Right kidney (tissue), 1 donor: ENCODE measurements around the gene MAP2K7.

Experiments used
- DNase-seq: peaks from one replicate; pipeline ENCODE4 v3.0.0-alpha.2; 2016

The MAP2K7 gene

DNA sequence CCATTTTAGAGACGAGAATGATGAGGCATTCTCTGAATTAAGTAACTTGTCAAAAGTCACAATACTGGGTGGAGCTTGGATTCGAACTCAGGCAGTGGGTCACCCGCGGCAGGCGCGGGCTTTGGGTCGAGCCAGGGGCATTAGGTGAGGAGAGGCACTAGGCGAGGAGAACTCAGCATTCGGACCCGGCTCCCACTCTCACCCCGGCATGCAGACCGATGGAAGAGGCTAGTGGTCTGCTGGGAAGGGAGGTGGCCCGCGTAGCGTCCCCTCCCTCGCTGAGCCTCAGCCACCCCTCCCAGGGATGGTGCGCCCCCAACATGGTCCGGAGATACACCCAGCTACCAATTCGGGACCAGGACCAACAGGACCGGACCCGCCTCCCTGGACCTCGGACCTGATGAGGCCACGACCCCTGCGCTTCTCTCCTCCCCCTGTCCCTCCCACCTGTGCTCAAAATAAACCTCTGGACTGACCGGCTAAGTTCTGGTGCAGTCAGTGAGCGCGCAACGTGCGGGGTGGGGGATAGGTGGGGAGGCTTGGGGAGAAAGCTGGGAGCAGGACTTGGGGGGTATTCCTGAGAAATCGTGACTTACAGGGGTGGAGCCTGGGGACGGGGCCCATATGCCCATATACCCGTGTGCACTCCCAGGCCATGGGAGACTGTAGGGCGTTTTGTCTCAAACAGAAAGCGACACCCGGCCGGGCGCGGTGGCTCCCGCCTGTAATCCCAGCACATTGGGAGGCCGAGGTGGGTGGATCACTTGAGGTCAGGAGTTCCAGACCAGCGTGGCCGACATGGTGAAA is 15.1 kb downstream of the MAP2K7 start:
- DNase-seq: no peak

DNA sequence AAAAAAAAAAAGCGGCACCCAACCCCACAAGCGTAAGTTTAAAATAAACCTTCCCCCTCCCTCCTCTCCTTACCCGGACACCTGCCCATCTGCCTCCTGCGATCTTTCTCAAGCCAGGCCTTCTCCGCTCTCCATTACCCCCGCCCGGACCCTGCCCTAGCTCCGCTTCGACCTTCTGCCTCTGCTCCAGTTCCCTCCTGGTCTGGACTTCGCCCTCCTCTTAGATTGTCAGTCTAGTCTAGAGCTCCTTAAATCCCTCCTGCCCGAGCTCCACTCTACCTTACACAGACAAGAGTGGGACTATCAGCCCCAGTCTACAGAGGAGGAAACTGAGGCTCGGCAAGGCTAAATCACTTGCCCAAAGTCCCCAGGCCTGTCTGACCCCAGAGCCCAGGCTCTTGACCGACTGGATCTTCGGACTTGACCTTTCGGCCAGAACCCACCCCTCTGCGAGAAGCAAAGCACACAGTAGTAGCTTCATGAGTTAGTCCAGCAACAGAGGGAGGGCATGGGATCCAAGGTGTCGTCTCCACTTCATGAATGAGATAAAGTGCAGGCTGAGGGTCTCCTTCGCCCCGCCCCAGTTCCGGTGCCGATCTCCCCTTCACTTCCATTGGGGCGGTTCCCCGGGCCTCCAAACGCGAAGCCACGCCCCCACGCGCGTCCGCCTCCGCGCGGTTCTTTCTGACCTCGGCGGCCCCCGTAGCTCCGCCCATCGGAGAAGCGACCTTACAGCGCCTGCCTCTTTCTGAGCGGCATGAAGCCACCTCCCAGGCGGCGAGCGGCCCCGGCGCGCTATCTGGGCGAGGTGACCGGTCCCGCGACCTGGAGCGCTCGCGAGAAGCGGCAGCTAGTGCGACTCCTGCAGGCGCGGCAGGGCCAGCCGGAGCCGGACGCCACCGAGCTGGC is 16.2 kb downstream of the MAP2K7 start, which contains the start of gene SNAPC2:
Gene SNAPC2, plus strand, starts transcription at position 729 of the 909 bp plus-strand sequence. Its CDS starts 29 bp downstream, at position 758.
- DNase-seq: peak; percentile 100

DNA sequence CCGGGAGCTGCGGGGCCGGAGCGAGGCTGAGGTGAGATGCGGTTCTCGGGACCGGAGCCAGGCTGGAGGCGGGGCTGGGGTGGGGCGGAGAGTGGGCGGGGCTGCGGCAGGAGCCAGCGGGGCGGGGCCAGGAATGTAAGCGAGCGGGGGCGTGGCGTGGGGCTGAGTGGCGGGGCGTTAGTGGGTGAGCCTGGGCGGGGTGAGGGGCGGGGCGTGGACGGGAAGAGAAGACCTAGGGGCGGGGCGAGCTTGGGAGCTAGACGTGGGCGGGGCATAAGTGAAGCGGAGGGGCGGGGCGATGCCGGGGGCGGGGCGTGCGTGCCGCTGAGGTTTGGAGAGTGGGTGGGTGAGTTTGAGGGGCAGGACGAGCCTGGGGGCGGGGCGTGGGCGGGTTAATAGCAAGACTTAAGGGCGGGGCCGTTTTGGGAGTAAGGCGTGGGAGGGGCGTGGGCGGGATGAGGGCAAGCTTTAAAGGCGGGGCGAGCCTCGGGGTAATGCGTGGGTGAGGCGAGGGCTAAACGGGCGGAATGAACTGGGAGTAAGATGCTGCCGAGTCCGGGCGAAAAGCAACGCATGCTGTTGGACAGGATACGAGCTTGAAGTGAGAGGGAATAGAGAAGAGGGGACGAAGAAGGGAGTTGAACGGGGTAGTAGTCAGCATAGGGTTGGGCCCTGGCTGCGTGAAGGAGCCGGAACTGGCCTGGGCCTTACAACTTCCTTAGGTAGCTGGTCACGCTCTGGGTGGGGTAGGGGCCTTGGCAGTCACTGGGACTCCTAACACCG is 17.0 kb downstream of the MAP2K7 start:
- DNase-seq: peak; percentile 80

DNA sequence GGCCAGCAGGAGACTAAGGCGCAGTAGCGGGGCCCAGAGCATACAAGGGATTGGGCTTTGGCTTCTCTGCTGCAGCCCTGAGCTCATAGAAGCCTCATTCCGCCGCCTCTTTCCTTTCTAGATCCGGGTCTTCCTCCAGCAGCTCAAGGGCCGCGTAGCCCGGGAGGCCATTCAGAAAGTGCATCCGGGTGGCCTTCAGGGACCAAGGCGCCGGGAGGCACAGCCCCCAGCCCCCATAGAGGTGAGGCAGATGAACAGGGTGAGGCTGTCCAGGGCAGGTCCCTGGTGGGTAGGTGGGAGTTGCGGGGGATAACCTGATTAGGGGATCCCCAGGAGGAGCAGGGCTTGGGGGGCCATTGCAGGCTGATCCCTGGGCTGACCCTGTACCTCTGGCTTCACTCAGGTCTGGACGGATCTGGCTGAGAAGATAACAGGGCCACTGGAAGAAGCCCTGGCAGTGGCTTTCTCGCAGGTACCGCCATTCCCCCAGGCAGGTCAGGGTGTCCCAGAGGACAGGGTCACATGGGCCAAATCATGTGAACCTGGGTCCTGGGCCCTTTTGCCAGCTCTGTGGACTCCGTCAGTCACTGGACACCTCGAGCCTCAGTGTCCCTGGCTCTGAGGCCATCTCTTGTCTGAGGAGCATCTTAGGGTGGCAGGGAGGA is 17.8 kb downstream of the MAP2K7 start:
- DNase-seq: no peak

DNA sequence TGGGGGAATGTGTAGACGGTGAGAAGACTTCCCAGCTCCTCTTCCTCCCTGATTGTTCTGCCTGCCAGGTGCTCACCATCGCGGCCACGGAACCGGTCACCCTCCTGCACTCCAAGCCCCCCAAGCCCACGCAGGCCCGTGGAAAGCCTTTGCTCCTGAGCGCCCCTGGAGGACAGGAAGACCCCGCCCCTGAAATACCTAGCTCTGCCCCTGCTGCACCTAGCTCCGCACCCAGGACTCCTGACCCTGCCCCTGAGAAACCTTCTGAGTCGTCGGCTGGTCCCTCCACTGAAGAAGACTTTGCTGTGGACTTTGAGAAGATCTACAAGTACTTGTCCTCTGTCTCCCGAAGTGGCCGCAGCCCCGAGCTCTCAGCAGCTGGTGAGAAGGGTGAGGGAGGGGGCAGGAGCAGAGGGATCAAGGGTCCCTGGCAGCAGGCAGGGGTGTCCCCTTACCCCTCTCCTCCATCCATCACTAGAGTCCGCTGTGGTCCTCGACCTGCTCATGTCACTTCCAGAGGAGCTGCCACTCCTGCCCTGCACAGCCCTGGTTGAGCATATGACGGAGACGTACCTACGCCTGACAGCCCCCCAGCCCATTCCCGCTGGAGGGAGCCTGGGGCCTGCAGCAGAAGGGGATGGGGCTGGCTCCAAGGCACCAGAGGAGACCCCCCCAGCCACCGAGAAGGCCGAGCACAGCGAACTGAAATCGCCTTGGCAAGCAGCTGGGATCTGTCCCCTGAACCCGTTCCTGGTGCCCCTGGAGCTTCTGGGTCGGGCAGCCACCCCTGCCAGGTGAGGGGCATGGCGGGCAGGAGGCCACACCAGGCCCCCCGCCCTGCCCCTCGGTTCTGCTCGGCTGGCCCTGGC is 18.5 kb downstream of the MAP2K7 start:
- DNase-seq: no peak

DNA sequence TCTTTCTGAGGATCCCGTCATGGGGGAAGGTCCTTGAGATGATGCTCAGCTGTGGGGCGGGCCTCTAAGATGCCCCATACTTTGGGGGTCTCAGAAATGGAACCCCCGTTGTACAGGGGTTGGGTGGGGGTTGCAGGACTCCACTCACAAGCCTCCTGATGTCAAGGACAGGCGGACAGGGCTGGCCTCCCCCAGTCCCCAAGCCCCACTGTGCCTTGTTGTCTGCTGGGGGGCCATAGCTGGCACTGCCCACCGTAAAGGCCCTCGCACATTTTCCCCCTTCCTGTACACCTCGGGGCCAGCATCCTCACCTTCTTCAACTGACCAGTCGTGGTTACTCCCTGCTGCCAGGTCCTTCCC is 19.1 kb downstream of the MAP2K7 start:
- no peak for DNase-seq

DNA sequence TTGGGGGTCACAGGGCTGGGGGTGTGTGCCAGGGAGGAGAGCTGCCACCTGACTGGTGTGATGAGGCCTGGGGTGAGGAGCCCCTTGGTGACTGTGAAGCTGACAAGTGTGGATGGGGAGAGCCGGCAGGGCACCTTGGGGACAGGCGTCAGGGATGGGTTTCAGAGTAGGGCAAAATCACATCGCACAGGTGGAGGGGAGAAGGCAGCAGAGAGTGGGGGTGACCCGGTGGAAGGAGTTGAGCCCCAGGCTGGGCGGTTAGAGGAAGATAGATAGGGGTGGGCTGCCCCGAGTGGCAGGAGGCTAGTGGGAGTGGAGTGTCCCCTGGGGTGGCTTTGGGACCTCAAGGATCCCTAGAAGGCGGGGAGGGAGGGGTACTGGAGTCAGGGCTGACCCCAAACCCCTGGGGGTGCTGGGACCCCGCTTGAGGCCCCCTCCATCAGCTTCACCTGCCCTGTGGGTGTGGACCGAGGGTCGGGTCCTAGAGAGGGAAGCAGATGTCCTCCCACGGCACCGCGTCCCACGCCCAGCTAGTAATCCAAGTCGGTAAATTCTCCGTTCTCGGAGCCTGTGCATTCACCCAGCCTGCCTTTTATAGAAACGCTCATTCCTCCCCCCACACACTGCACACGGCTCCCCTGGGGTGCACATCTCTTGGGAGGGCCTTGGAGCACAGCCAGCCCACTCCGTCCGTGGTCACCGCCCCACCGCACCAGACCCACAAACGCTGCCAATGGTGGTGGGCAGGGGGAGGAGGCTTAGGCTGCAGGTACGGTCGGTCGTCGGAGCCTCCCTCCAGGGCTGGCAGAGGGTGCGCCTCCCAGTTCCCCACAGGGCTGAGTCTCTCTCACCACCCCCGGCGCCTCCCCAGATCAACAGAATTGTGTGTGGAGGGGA is 19.9 kb downstream of the MAP2K7 start:
- DNase-seq: no peak

DNA sequence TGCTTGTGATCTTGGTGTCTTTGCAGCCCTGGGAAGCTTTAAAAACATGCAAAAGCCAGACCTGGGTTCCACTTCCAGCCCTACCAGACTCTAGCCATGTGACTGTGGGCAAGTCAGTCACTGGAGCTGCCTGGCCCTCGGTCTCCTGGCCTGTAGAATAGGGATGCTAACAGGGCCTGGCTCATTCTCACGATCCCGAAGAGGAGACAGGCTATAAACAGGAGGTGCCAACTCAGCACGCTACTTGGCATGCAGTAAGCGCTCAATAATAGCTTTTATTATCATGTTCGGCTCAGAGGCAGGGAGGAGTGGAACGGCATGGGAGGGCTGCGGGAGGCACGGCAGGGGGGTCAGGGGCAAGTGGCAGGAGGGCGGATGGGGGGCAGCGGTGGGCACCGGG is 20.6 kb downstream of the MAP2K7 start:
- DNase-seq: no peak

DNA sequence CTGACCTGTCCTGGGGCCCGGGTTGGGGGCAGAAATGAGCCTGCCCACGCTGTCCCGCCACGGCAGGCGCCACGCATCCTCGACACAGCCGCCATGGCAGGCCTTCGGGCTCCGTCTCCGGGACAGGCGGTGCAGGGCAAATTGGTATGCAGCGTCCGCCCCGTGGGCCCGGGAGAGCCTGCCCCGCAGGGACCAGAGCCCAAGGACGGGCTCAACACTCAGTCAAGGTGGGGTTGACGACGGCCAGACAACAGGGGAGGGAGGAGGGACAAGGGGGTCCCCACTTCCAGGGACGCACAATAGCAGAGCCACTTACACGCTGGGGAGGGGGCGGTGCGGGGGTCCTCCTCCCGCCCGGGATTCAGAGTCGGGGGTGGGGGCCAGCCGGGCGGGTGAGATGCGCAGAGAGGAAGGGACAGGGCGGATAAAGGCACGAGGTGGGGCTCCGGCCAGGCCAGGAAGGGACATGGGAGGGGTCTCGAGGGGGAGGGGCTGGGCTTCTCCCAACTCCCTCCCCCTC is 21.0 kb downstream of the MAP2K7 start:
- no peak for DNase-seq

DNA sequence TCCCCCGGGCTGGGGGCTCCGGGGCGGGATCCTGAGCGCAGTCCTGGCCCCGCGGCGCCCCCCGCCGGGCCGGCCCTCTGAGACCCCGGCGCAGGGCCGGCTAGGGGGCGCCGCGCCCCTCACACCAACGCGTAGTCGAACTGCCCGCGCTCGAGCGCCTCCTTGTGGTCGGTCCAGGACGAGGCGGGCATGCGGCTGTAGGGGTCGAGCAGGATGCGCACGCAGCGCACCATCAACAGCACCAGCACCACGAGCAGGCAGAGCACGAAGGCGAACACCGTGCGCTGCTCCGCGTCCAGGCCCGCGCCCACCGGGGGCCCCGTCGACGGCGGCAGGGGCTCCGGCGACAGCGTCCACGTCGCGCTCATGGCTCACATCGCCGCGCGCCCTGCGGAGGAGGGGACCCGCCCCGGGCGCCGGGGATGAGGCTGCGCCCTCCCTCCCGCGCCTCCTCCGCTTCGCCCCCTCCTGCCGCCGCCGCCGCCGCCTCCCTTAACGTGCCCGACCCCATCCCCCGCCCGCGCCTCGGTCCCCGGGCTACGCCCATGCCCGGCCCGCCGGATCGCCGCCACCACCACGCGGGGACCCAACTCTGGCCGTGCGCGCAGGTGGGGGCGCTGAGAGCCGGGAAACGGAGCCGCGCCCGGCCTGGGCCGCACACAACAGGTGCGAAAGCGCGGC is 21.6 kb downstream of the MAP2K7 start:
- DNase-seq: peak; percentile 91

DNA sequence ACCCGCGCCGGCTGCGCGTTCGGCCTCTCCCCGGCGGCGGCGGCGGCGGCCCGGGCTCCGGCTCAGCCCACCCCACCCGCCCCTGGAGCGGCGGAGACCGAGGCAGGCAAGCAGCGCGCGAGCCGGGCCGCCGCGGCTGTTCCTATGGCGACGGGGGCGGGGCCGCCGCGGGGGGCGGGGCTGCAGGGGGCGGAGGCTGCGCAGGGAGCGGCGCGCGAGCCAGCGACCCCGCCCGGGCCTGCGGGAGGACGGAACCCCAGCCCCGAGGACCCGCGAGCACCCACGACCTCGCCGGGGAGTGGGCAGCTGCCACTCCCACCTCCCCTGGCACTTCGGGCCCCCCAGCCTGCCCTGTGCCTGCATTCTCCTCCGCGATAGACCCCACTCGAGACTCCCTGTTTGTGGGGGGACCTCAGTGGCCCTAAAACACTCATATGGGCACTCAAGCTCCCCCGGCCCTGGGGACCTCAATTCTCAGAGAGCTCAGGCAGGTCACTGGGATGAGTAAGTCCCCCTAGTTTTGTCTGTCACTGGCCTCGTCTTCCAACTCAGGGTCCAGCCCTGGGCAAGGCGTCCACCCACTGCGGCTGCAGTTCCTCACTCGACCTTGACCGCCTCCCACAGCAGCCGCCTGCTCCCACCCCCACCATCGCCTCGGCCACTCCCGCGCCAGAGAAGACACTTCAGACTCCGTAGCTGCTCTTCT is 22.5 kb downstream of the MAP2K7 start, which contains the start of gene CTXN1:
Gene CTXN1, minus strand, starts transcription at position 115 of the 706 bp plus-strand sequence. CDS start 597 bp downstream, outside the sequence.
- peak; percentile 78 for DNase-seq

DNA sequence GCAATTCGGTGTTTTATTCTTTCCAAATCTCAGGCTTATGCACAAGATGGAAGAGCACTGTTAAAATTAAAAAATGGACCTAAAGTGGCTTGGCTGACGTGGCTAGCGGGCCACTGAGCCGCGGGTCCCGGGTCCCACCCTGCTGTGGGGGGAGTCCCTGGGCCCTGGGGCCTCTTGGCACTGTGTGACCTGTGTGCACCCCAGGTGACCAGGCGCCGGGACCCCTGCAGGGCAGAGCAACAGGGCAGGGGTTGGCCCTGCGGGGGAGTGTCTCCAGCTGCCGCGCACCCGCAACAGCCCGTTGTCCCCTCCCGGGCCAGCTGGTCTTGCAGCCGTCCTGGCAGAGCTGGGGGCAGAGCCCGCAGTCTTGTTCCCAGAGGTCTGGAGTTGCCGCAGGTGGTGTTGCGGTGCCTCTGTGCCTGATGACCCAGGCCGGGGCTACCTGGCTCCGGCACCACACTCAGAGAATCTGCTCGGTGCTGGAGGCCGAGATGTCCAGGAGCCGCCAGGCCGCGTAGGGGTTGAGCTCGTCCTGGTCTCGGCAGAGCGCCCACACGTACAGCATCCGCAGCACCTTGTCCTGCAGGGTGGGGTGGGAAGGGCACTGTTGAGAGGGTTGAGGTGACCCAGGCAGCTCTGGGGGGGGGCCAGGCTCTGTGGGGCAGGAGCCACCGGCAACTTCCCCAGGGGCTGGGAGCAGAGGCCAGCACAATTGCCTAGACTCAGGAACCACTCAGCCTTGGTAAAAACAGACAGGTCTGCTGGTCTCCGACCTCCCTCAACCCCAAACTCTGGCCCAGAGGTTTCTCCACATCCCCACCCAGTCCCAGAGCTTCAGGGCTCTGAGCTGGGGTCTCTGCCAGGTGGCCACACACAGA is 23.3 kb downstream of the MAP2K7 start:
- DNase-seq: no peak

DNA sequence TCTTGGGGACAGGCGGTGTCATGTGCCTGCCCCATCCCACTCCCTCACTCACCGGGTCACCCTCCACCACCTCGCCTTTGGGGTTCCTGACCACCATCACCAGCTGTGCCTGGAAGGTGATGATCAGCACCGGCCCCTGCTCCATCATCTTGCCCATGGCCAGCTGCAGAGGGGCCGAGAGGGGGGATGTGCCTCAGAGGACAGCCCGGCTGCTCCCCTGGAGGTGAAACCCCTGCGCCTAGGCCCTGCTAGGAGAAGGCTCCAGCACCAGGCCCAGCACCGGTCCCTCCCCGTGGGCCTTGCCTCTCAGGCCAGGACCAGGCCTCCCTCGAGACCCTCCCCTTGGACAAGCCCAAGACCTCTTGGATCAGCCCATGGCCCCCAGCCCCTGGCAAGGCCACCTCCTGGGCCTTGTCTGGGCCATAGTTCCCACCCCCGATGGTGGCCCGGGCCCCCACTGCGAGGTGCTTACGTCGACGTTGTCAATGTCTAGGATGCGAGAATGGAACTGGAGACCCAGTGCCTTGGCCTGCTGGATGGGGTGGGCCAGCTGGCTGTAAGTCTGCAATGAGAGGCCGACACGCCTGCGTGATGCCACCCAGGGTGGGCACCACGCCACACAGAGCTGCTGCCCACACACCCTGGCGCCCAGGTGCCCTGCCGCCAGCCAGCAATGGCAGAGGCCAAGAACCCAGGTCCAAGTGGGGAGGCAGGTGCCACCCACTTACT is 24.1 kb downstream of the MAP2K7 start:
- no peak for DNase-seq

DNA sequence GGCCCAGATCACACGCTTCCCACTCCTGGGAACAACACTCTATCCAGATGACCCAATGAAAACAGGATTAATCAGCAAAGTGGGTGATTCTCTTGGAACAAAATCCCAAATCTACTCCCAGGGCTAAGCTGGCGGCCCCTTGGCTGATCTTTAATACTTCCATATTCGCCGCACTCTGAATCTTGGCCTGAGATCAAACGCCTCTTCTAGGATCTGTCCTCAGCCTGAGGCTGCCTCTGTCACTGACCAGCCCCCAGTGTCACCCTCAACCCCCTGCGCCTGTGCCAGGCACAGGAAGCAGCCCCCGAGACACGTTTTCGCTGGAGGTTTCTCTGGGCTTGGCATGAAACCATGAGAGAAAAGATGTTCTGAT is 24.6 kb downstream of the MAP2K7 start:
- no peak for DNase-seq

DNA sequence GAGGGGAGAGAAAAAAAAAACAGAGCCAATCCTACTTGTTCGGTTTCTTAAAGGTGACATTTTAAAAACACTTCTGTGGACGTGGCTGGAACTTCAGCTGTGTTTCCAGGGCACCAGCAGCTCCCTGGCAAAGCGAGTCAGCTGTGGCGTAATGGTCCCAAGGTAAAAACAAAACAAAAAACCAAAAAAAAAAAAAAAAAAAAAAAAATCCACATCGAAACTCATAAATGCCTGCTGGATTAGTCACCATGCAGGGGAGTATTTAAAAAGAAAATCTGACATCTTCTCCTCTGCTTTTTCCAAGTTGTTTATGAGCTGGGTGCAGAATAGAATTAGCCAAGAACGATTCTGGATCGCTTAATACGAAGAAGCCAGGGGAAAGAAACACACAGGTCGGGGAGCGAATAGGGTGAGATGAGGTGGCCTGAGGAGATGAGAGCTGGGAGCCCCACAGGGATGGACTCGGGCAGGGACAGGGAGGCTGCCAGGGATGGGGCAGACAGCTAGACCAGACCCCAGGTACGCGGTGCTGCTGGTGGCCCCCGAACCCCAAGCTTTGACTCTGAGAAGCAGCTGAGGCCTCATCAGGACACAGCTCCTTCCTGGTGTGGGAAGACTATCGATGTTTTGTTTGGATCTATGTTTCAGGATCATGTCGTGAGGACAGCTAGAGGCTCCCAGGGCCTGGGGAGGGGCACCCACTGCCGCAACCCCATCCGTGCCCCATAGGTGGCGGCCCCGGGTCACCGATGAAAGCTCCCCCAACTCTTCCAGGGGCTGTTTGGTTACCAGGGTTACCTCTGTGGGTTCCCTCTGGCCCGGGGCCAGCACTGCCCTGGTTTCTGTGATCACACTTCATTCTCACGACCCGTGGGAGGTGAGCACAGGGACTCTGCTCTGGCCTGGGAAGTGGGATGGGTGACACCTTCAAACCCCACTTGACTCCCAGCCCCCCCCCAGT is 25.3 kb downstream of the MAP2K7 start:
- no peak for DNase-seq
